K562 (cell line): Measurements from ENCODE around the gene COL20A1. TPM values are rescaled to one million over a fixed set of nuclear protein-coding genes. Genes with fewer than 3 reads are reported as not detected.

Experiments
- CBX2 ChIP-seq: fragments of 200-600 bp; sonication (generic); IDR thresholded peaks from one replicate; pipeline ENCODE4 v1.6.1; 2012; ENCODE audit warnings: mild to moderate bottlenecking, low read length, inconsistent platforms; ENCODE audit not compliant: insufficient read depth, poor library complexity, severe bottlenecking
- E2F8 ChIP-seq: fragments of 450-650 bp; IDR thresholded peaks from 2 replicates; pipeline ENCODE4 v1.7.1; 2018; ENCODE audit warnings: mild to moderate bottlenecking, low read depth; ENCODE audit not compliant: partially characterized antibody
- ELF2 ChIP-seq: fragments of 250-450 bp; sonication (Bioruptor Pico); IDR thresholded peaks from 2 replicates; pipeline ENCODE4 v1.5.0; 2021; ENCODE audit warnings: mild to moderate bottlenecking
- MEF2A ChIP-seq: IDR thresholded peaks from 2 replicates; pipeline ENCODE4 v1.6.1; 2011; ENCODE audit warnings: low read depth, mild to moderate bottlenecking, low read length, moderate library complexity; ENCODE audit not compliant: control insufficient read depth
- NR2C2 ChIP-seq, 2 experiments: fragments of 200-800 bp in 1 of 2; sonication (Bioruptor generic) in 1 of 2; sonication (generic) in 1 of 2; formaldehyde crosslinking in 1 of 2; IDR thresholded peaks; 2 replicates each; pipeline versions ENCODE4 v1.6.1 to v1.8.0; 2016 to 2022; ENCODE audit warnings: mild to moderate bottlenecking in 1 of 2, missing compliant biosample characterization in 1 of 2, missing genetic modification characterization in 1 of 2, missing genetic modification reagents in 1 of 2
- RBM34 ChIP-seq: fragments of 200-400 bp; formaldehyde crosslinking; IDR thresholded peaks from 2 replicates; pipeline ENCODE4 v1.6.1; 2018; ENCODE audit warnings: low read length, borderline replicate concordance; ENCODE audit not compliant: insufficient read depth
- TSC22D4 ChIP-seq: fragments of 450-650 bp; IDR thresholded peaks from 2 replicates; pipeline ENCODE4 v1.6.1; 2016; ENCODE audit warnings: missing genetic modification characterization, missing biosample characterization, control low read depth
- ZBTB43 ChIP-seq: sonication (generic); formaldehyde crosslinking; IDR thresholded peaks from 2 replicates; pipeline ENCODE4 v1.8.0; 2023; ENCODE audit warnings: mild to moderate bottlenecking, missing genetic modification reagents
- ZC3H11A ChIP-seq: IDR thresholded peaks from 2 replicates; pipeline ENCODE4 v1.6.1; 2012; ENCODE audit warnings: low read depth, low read length, improper control_type of control experiment
- ZNF146 ChIP-seq: IDR thresholded peaks from one replicate; pipeline ENCODE4 v1.6.1; 2018; ENCODE audit warnings: missing compliant biosample characterization; ENCODE audit not compliant: unreplicated experiment
- ZNF354B ChIP-seq: fragments of 250-450 bp; sonication (Bioruptor Pico); IDR thresholded peaks from 2 replicates; pipeline ENCODE4 v1.4.0; 2020
- ZNF780A ChIP-seq: fragments of 250-450 bp; sonication (Bioruptor Pico); IDR thresholded peaks from 2 replicates; pipeline ENCODE4 v1.5.0; 2021; ENCODE audit warnings: mild to moderate bottlenecking
- ZSCAN32 ChIP-seq: fragments of 450-650 bp; formaldehyde crosslinking; IDR thresholded peaks from 2 replicates; pipeline ENCODE4 v1.4.0; 2020; ENCODE audit warnings: mild to moderate bottlenecking, moderate library complexity
- polyA plus RNA-seq, 8 experiments: library from polyadenylated mRNA; depleted of rRNA in 4 of 8; stranded (reverse) in 5 of 8; unstranded in 3 of 8; fragments of >200 nt; fragmentation: Nextera tagmentation in 2 of 8; fragmentation: Illumina TruSeq in 1 of 8; extraction: Ambion mirVana in 2 of 8; extraction: Trizol in 1 of 8; gene quantifications; 2 replicates each; pipeline versions ENCODE4 v1.2.1 to v1.2.3, GENCODE V29; 2011 to 2014; ENCODE audit warnings: inconsistent platforms in 1 of 8, missing spikeins in 1 of 8
- total RNA-seq, 7 experiments: library from RNA; depleted of rRNA in 6 of 7; stranded (reverse); fragments of >200 nt in 6 of 7; fragmentation: Illumina TruSeq in 2 of 7; extraction: Trizol in 2 of 7; gene quantifications; 2 replicates each; pipeline versions ENCODE4 v1.2.1 to v1.2.3, GENCODE V29; 2011 to 2021; ENCODE audit warnings: low replicate concordance in 1 of 7

The COL20A1 gene
- total and polyA plus RNA-seq, 9 of the 15 experiments (the other 6 are each of a cell fraction or from before 2014, with no cell fraction given), result not detected

DNA sequence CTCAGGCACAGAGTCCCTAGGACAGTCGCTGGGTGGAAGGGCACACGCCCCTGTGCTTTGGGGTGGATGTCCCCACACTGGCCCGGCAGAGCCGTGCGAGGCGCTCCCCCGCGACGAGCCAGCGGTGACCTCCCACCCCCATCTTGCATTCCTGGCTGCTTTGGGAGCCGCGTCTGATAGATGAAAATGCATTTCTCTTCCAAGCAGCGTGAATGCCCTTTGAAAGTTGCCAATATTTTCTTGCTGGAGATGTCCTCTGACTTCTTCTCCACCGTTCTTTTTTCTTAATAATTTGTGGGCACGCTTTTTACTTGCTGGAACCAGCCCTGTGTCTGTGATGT is 29.9 kb downstream of the COL20A1 start (continued):
- TF ChIP-seq E2F8 (no peak), TSC22D4 (no peak), RBM34 (no peak), ELF2 (CRISPR knock-in tag) (no peak), ZNF780A (CRISPR knock-in tag) (no peak), ZNF146 (CRISPR knock-in tag) (no peak), CBX2 (no peak), ZC3H11A (no peak), ZBTB43 (CRISPR knock-in tag) (no peak), ZNF354B (no peak), NR2C2 (CRISPR knock-in tag; IDR thresholded peaks at IDR 0.05) (no peak), NR2C2 (tag; IDR thresholded peaks at IDR 0.05) (no peak), MEF2A (no peak), ZSCAN32 (CRISPR knock-in tag) (no peak)
